ENCODE results near the gene NKD2. TPM values are rescaled to one million over a fixed set of nuclear protein-coding genes. Genes with fewer than 3 reads are reported as not detected.

The NKD2 gene
- total RNA-seq, 1 experiment from 2014 or later: 0.57 TPM

GRCh38 chr5:994821-995220 is 13.8 kb upstream of the NKD2 start:
- H3K27me3 ChIP-seq (ENCODE audit: insufficient read depth, low read depth): peaks cover 87% of the 10 kb centered on the region
- H2AFZ ChIP-seq: no peak overlapping the region
- DNase-seq: no peak
- no peak overlapping the region for H3K4me2 ChIP-seq
- ChIA-PET CTCF (interaction anchor here (1.1 kb wide), 1 partner anchor 45 kb away, joined by 3 read pairs; no protein-coding TSS in a partner anchor), POLR2A (ENCODE audit: unreplicated experiment) (no interaction called here)
- peaks cover 8% of the 10 kb centered on the region for H3K4me1 ChIP-seq (replicated peaks; ENCODE audit: insufficient read depth)
- intact Hi-C loops (cut with micrococcal nuclease; ENCODE audit: unreplicated experiment): loop anchor here (2.0 kb wide), 1 partner anchor 146 kb away; no protein-coding TSS in a partner anchor
- H3K79me2 ChIP-seq (ENCODE audit: low read depth): no peaks in the 10 kb centered on the region
- no peaks in the 10 kb centered on the region for H3F3A ChIP-seq (ENCODE audit: insufficient read depth, low read depth)
- no peak overlapping the region for H3K27ac ChIP-seq
- H3K9me3 ChIP-seq (ENCODE audit: insufficient read depth, low read depth): no peaks in the 10 kb centered on the region
- H3K4me3 ChIP-seq: no peak overlapping the region
- H3K36me3 ChIP-seq (ENCODE audit: low read depth): no peaks in the 10 kb centered on the region
- TF ChIP-seq EZH2 (IDR thresholded peaks at IDR 0.05; ENCODE audit: low read depth) (no peak), CTCF (conservative IDR thresholded peaks at IDR 0.05) (no peak)
- H4K20me1 ChIP-seq (ENCODE audit: insufficient read depth): no peaks in the 10 kb centered on the region
- no peaks in the 10 kb centered on the region for H3K9me2 ChIP-seq (ENCODE audit: insufficient read depth)
- BruUV-seq (replicated peaks): no TSS peak

DNA sequence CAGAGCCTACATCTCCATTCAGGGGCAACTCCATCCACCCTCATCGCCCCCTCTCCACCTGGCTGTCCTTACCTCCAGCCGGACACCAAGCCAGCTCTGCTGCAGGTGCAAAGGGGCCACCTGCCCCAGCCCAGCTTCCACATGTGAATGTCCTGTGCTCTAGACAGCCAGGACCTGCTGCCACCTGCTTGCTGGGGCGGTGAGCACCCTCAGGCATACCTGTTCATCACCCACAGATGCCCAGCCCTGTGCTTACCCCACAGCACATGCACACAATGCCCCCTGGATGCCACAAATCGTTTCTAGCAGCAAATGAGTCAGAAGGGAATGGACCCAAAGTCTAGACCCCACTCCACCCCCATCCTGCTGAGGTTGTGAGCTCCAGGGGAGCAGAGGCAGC is 13.3 kb upstream of the NKD2 start:
- H3K4me1 ChIP-seq (replicated peaks; ENCODE audit: insufficient read depth): peaks cover 8% of the 10 kb centered on the region
- no peak overlapping the region for H3K4me3 ChIP-seq
- no peaks in the 10 kb centered on the region for H3K9me2 ChIP-seq (ENCODE audit: insufficient read depth)
- no peaks in the 10 kb centered on the region for H3K79me2 ChIP-seq (ENCODE audit: low read depth)
- H3K4me2 ChIP-seq: no peak overlapping the region
- DNase-seq: no peak
- H2AFZ ChIP-seq: no peak overlapping the region
- CTCF ChIA-PET: interaction anchor here (1.1 kb wide), 1 partner anchor 46 kb away, joined by 3 read pairs; no protein-coding TSS in a partner anchor
- H4K20me1 ChIP-seq (ENCODE audit: insufficient read depth): no peaks in the 10 kb centered on the region
- intact Hi-C loops (cut with micrococcal nuclease; ENCODE audit: unreplicated experiment): loop anchor here (2.0 kb wide), 1 partner anchor 145 kb away; no protein-coding TSS in a partner anchor
- no peaks in the 10 kb centered on the region for H3F3A ChIP-seq (ENCODE audit: insufficient read depth, low read depth)
- no peaks in the 10 kb centered on the region for H3K36me3 ChIP-seq (ENCODE audit: low read depth)
- BruUV-seq (replicated peaks): no TSS peak
- peaks cover 87% of the 10 kb centered on the region for H3K27me3 ChIP-seq (ENCODE audit: insufficient read depth, low read depth)
- H3K9me3 ChIP-seq (ENCODE audit: insufficient read depth, low read depth): no peaks in the 10 kb centered on the region
- no peak overlapping the region for H3K27ac ChIP-seq
- TF ChIP-seq CTCF (conservative IDR thresholded peaks at IDR 0.05) (no peak), EZH2 (IDR thresholded peaks at IDR 0.05; ENCODE audit: low read depth) (no peak)
- POLR2A ChIA-PET (ENCODE audit: unreplicated experiment): no interaction called here

DNA sequence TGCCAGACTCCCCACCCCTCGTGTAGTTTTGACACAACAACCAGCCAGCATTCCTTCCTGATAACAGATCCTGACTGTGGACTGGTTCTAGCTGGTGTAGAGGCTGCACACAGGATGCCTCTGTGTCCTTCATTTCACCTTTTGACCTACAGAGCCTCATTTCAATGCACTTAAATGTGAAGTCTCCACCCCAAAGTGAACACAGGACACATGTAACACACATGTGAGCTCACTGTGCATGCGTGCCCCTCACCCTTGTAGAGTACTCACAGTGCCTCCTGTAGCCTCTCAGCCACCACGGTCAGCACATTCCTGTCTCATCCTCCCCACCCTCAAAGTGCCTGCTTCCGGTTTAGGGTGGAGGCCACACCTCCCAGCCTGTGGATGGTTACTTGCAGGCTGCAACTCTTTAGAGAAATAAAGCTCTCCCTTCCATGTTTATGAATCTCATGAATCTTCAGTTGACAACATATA is 11.6 kb upstream of the NKD2 start:
- H3K9me3 ChIP-seq (ENCODE audit: insufficient read depth, low read depth): no peaks in the 10 kb centered on the region
- no TSS peak for BruUV-seq (replicated peaks)
- peaks cover under 1% of the 10 kb centered on the region; the same call in 1 of the 2 replicates for H3F3A ChIP-seq (ENCODE audit: insufficient read depth, low read depth)
- no peak overlapping the region for H3K27ac ChIP-seq
- H3K79me2 ChIP-seq (ENCODE audit: low read depth): no peaks in the 10 kb centered on the region
- peaks cover 8% of the 10 kb centered on the region for H3K4me1 ChIP-seq (replicated peaks; ENCODE audit: insufficient read depth)
- POLR2A ChIA-PET (ENCODE audit: unreplicated experiment): no interaction called here
- no peaks in the 10 kb centered on the region for H3K36me3 ChIP-seq (ENCODE audit: low read depth)
- H2AFZ ChIP-seq: no peak overlapping the region
- H3K4me3 ChIP-seq: no peak overlapping the region
- CTCF ChIA-PET: no interaction called here
- H3K27me3 ChIP-seq (ENCODE audit: insufficient read depth, low read depth): peaks cover 84% of the 10 kb centered on the region
- intact Hi-C loops (cut with micrococcal nuclease; ENCODE audit: unreplicated experiment): no loop called here
- H3K9me2 ChIP-seq (ENCODE audit: insufficient read depth): no peaks in the 10 kb centered on the region
- TF ChIP-seq CTCF (conservative IDR thresholded peaks at IDR 0.05) (no peak), EZH2 (IDR thresholded peaks at IDR 0.05; ENCODE audit: low read depth) (no peak)
- H3K4me2 ChIP-seq: no peak overlapping the region
- no peak for DNase-seq
- H4K20me1 ChIP-seq (ENCODE audit: insufficient read depth): no peaks in the 10 kb centered on the region
